ENCODE measurements around the gene COMMD4. TPM values are rescaled to one million over a fixed set of nuclear protein-coding genes. Genes with fewer than 3 reads are reported as not detected.

COMMD4 gene
- total RNA-seq, 1 donor from 2014 or later, result 57.5 TPM

DNA sequence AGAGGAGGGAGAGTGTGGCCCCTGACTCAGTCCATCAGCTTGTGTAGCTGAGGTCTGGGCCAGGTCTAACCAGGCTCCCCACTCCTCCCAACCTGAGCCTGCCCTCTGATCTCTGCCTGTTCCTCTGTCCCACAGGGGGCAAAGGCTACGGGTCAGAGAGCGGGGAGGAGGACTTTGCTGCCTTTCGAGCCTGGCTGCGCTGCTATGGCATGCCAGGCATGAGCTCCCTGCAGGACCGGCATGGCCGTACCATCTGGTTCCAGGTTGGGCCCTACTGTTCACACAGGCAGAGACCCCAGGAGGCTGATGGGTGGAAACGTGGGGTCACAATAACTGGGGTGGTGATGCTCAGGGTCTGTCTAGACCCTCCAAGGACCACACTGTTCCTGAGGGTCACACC is 17.7 kb downstream of the COMMD4 start:
- ATAC-seq (no peak), DNase-seq (no peak)
- Histone ChIP-seq H3K4me3 (no peak overlapping the region), H3K27me3 (no peaks in the 10 kb centered on the region), H3K9me3 (no peaks in the 10 kb centered on the region), H3K4me1 (peaks cover 10% of the 10 kb centered on the region), H3K27ac (no peak overlapping the region), H3K36me3 (peaks cover 39% of the 10 kb centered on the region)
- TF ChIP-seq CTCF (IDR thresholded peaks at IDR 0.05), result no peak
- intact Hi-C loops (cut with DNase I), result no loop called here

DNA sequence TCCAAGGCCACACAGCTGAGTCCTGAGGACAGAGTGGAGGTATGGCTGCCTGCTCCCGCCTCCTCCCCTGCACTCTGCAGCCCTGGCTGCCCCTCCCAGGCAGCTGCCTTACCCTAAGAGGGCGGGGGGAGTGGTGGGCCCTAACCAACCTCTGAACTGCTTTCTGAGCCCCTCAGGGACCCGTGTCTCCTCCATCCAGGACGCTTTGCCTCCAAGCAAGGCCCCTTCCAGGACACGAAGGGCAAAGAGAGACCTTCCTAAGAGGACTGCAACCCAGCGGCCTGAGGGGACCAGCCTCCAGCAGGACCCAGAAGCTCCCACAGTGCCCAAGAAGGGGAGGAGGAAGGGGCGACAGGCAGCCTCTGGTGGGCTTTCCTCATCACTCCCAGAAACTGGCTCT is 18.6 kb downstream of the COMMD4 start:
- H3K4me3 ChIP-seq, result no peak overlapping the region
- DNase-seq (no peak), ATAC-seq (no peak)
- H3K9me3 ChIP-seq, result no peaks in the 10 kb centered on the region
- no peaks in the 10 kb centered on the region for H3K27me3 ChIP-seq
- H3K36me3 ChIP-seq, result peaks cover 47% of the 10 kb centered on the region
- H3K4me1 ChIP-seq, result peaks cover 2% of the 10 kb centered on the region
- no peak overlapping the region for H3K27ac ChIP-seq
- TF ChIP-seq CTCF (IDR thresholded peaks at IDR 0.05), result no peak
- intact Hi-C loops (cut with DNase I), result no loop called here

DNA sequence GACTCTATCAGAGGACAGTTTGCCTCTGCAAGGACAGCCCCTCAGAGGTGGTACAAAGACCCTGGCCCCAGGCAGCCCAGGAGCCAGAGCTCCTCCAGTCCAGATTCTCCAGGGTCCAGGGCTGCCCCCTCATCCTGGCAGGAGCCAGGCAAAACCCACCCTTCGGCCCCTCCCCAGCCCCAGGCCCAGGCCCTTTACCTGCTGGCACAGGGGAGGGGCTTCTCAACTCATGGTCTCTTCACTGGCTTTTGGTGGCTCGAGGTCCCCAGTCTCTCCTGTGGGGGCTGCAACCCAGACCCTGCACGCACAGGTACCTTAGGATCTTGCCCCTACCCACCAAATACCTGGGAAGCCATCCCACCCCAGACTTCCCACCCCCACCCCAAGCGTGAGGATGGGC is 19.5 kb downstream of the COMMD4 start:
- no peak for ATAC-seq
- intact Hi-C loops (cut with DNase I), result no loop called here

DNA sequence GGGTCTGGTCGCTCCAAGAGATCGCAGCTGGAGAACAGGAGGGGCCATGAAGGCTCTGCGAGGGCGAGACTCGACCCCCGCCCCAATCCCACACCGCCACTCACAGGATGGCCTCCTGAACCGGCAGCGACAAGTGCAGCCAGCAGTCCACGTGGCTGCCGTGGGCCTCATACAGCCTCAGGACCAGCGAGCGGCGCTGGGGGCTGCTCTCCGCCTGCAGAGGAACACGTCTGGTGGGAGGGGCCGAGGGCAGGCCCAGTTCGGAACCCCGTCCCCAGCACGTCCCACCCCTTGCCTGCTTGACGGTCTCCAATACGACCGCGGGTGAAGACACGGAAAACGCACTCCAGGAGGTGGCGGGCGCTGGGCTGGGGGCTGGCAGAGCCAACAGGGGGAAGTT is 20.1 kb downstream of the COMMD4 start:
- ATAC-seq (no peak), DNase-seq (no peak)
- TF ChIP-seq CTCF (IDR thresholded peaks at IDR 0.05), result no peak
- intact Hi-C loops (cut with DNase I), result no loop called here
- peaks cover 63% of the 10 kb centered on the region for H3K36me3 ChIP-seq
- no peak overlapping the region for H3K4me3 ChIP-seq
- H3K4me1 ChIP-seq, result no peaks in the 10 kb centered on the region
- H3K27ac ChIP-seq, result no peak overlapping the region
- no peaks in the 10 kb centered on the region for H3K9me3 ChIP-seq
- no peaks in the 10 kb centered on the region for H3K27me3 ChIP-seq

More for the DNA sequence above, 19.5 kb downstream of the COMMD4 start:
- no peaks in the 10 kb centered on the region for H3K9me3 ChIP-seq
- no peak for TF ChIP-seq CTCF (IDR thresholded peaks at IDR 0.05)
- no peaks in the 10 kb centered on the region for H3K27me3 ChIP-seq
- H3K27ac ChIP-seq, result no peak overlapping the region
- H3K4me1 ChIP-seq, result no peaks in the 10 kb centered on the region
- H3K4me3 ChIP-seq, result no peak overlapping the region
- no peak for DNase-seq
- peaks cover 56% of the 10 kb centered on the region for H3K36me3 ChIP-seq

- DNase-seq (no peak), ATAC-seq (no peak)
- no peaks in the 10 kb centered on the region for H3K27me3 ChIP-seq
- H3K4me1 ChIP-seq, result no peaks in the 10 kb centered on the region
- no peak for TF ChIP-seq CTCF (IDR thresholded peaks at IDR 0.05)
- H3K9me3 ChIP-seq, result no peaks in the 10 kb centered on the region
- H3K27ac ChIP-seq, result no peak overlapping the region
- peaks cover 68% of the 10 kb centered on the region for H3K36me3 ChIP-seq
- intact Hi-C loops (cut with DNase I), result no loop called here
- no peak overlapping the region for H3K4me3 ChIP-seq
These were observed 20.7 kb downstream of the COMMD4 start for GRCh38 chr15:75356517-75356916.

DNA sequence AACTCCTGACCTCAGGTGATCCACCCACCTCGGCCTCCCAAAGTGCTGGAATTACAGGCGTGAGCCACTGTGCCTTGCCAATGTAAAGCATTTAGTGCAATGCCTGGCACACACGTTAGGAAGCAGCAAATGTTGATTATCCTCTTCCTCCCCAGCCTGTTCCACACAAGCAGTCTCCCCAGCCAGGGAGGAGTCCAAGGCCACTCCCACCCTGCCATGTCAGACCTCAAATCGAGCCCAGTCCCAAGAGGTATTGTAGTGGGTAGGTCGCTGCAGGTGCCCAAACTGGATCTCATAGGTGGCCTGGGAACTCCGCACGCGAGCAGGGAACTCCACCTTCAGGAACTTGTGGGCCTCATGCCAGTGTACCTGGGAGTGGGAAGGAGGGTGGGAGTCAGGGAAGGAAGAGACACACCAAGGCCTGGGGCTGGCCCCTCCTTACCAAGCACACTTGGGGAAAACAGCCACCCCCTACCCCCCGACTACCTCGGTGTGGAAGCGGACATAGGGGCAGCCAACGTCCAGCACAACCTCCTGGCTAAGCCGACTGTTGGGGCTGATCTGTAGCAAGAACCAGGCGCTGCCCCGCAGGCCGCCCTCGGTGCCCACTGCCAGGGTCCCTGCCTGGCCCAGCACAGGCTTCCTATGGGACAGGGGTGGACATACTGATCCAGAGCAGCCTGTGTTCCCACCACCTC is 22.3 kb downstream of the COMMD4 start:
- H3K36me3 ChIP-seq, result peaks cover 84% of the 10 kb centered on the region

More for the DNA sequence above, 22.3 kb downstream of the COMMD4 start:
- ATAC-seq (no peak), DNase-seq (no peak)
- H3K27me3 ChIP-seq, result no peaks in the 10 kb centered on the region
- intact Hi-C loops (cut with DNase I), result no loop called here
- H3K27ac ChIP-seq, result no peak overlapping the region
- no peak for TF ChIP-seq CTCF (IDR thresholded peaks at IDR 0.05)
- no peaks in the 10 kb centered on the region for H3K9me3 ChIP-seq
- no peak overlapping the region for H3K4me3 ChIP-seq
- no peaks in the 10 kb centered on the region for H3K4me1 ChIP-seq
